Measurements from ENCODE around the gene ZFYVE1. TPM values are rescaled to one million over a fixed set of nuclear protein-coding genes. Genes with fewer than 3 reads are reported as not detected.
"Not testable (repeated sequence)": the region's sequence is repeated elsewhere in the genome, so short reads cannot be mapped to it uniquely, and the experiment has no call there.

The ZFYVE1 gene
- total RNA-seq, 2 experiments from 2014 or later = 11.5 to 14.3 TPM

DNA sequence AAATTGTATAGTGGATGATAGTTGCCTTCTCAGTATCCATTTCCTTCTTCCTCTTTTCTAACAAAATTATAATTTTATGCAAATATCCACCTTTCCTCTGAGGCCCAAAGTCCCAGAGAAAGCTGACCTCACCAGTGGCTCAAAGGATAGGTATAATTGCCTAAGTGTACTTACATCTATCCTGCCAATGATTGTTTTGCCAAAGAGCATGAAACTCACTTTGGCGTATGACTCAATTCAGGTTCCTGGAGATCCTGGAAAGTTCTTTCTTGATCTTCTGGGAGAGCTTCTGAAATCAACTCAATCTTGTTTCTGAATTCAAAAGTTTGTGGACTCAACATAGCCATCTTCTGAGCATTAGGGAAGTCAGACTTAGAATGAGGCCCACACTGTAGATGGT, 20.9 kb upstream of the ZFYVE1 start:
- no peaks in the 10 kb centered on the region for H3K9me2 ChIP-seq (ENCODE audit: insufficient read depth, low read length)
- no peaks in the 10 kb centered on the region for H3K79me2 ChIP-seq (ENCODE audit: insufficient read depth, low read depth, low read length)
- no peak overlapping the region for H2AFZ ChIP-seq (ENCODE audit: low read length)
- no peaks in the 10 kb centered on the region for H4K20me1 ChIP-seq (ENCODE audit: insufficient read depth, low read length)
- no peak for DNase-seq (ENCODE audit: low spot score)
- no peak overlapping the region for H3K27ac ChIP-seq (ENCODE audit: low read depth, low read length, poor library complexity, severe bottlenecking)
- ChIA-PET CTCF (ENCODE audit: unreplicated experiment) (no interaction called here), POLR2A (interaction anchor here (0.6 to 2.2 kb wide), 3 partner anchors 11 to 952 kb away, joined by 4 to 12 read pairs (median 5); partner anchors contain the start of genes RBM25 and ZFYVE1)
- no peaks in the 10 kb centered on the region for H3K36me3 ChIP-seq (ENCODE audit: insufficient read depth, low read length)
- H3K9me3 ChIP-seq (ENCODE audit: low read length) = no peaks in the 10 kb centered on the region
- no peak overlapping the region for H3K4me2 ChIP-seq (ENCODE audit: low read length)
- H3K4me3 ChIP-seq (ENCODE audit: low read depth, low read length, poor library complexity, severe bottlenecking) = no peak overlapping the region
- H3K4me1 ChIP-seq (ENCODE audit: insufficient read depth, low read length, poor library complexity, severe bottlenecking) = peaks cover 4% of the 10 kb centered on the region
- intact Hi-C loops (cut with micrococcal nuclease; ENCODE audit: unreplicated experiment) = no loop called here
- TF ChIP-seq, protein P1, sequence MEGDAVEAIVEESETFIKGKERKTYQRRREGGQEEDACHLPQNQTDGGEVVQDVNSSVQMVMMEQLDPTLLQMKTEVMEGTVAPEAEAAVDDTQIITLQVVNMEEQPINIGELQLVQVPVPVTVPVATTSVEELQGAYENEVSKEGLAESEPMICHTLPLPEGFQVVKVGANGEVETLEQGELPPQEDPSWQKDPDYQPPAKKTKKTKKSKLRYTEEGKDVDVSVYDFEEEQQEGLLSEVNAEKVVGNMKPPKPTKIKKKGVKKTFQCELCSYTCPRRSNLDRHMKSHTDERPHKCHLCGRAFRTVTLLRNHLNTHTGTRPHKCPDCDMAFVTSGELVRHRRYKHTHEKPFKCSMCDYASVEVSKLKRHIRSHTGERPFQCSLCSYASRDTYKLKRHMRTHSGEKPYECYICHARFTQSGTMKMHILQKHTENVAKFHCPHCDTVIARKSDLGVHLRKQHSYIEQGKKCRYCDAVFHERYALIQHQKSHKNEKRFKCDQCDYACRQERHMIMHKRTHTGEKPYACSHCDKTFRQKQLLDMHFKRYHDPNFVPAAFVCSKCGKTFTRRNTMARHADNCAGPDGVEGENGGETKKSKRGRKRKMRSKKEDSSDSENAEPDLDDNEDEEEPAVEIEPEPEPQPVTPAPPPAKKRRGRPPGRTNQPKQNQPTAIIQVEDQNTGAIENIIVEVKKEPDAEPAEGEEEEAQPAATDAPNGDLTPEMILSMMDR (conservative IDR thresholded peaks at IDR 0.05; ENCODE audit: low read length) = no peak
- TF ChIP-seq EZH2phosphoT487 (IDR thresholded peaks at IDR 0.05; ENCODE audit: borderline replicate concordance, low read depth, low read length) = no peak
- BruUV-seq (replicated peaks) = no TSS peak

DNA sequence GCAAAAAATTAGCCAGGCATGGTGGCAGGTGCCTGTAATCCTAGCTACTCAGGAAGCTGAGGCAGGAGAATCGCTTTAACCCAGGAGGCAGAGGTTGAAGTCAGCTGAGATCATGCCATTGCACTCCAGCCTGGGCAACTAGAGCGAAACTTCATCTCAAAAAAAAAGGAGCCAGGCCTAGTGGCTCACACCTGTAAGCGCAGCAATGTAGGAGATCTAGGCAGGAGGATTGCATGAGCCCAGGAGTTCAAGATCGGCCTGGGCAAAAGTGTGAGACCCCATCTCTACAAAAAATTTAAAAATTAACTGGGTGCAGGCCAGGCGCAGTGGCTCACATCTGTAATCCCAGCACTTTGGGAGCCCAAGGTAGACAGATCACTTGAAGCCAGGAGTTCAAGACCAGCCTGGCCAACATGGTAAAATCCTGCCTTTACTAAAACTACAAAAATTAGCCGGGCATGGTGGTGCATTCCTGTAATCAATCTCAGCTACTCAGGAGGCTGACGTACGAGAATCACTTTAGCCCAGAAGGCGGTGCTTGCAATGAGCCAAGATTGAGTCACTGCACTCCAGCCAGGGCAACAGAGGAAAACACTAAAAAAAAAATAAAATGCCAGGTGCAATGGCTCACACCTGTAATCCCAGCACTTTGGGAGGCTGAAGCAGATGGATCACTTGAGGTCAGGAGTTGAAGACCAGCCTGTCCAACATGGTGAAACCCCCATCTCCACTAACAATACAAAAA, 10.0 kb upstream of the ZFYVE1 start:
- DNase-seq (ENCODE audit: low spot score); H3K9me2 ChIP-seq (ENCODE audit: insufficient read depth, low read length); CTCF ChIA-PET (ENCODE audit: unreplicated experiment); H2AFZ ChIP-seq (ENCODE audit: low read length); H3K4me1 ChIP-seq (ENCODE audit: insufficient read depth, low read length, poor library complexity, severe bottlenecking); H4K20me1 ChIP-seq (ENCODE audit: insufficient read depth, low read length); H3K4me2 ChIP-seq (ENCODE audit: low read length); BruUV-seq (replicated peaks); H3K4me3 ChIP-seq (ENCODE audit: low read depth, low read length, poor library complexity, severe bottlenecking); intact Hi-C loops (cut with micrococcal nuclease; ENCODE audit: unreplicated experiment); H3K36me3 ChIP-seq (ENCODE audit: insufficient read depth, low read length); H3K9me3 ChIP-seq (ENCODE audit: low read length); H3K27ac ChIP-seq (ENCODE audit: low read depth, low read length, poor library complexity, severe bottlenecking); H3K79me2 ChIP-seq (ENCODE audit: insufficient read depth, low read depth, low read length): not testable (repeated sequence)
- POLR2A ChIA-PET = interaction anchor here (2.0 kb wide), 1 partner anchor 10 kb away, joined by 9 read pairs; the partner anchor contains the start of gene ZFYVE1

DNA sequence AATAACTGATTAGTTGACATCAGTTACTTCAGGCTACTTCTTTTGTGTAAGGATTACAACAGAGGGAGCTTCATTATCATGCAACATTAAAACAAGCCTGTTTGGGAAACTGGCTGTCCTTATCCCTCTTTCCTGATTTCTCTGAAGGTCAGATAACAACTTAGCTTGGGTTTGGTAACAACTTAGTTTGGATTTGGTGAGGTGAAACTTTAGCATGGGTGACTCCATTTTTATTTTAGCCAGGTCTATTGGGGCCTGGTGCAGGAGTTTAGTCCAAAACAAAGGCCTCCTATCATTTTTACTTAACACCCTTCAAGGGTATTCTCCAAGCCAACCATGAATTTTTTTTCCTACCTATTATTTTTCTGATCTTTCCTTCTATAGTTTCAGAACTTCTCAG, 1.1 kb upstream of the ZFYVE1 start:
- Histone ChIP-seq H3K9me3 (ENCODE audit: low read length) (no peaks in the 10 kb centered on the region), H3K27ac (ENCODE audit: low read depth, low read length, poor library complexity, severe bottlenecking) (no peak overlapping the region), H3K4me1 (ENCODE audit: insufficient read depth, low read length, poor library complexity, severe bottlenecking) (peaks cover 15% of the 10 kb centered on the region), H3K36me3 (ENCODE audit: insufficient read depth, low read length) (peaks cover 14% of the 10 kb centered on the region), H3K9me2 (ENCODE audit: insufficient read depth, low read length) (no peaks in the 10 kb centered on the region), H3K79me2 (ENCODE audit: insufficient read depth, low read depth, low read length) (peaks cover 10% of the 10 kb centered on the region; the same call in 1 of the 2 replicates), H4K20me1 (ENCODE audit: insufficient read depth, low read length) (no peaks in the 10 kb centered on the region), H2AFZ (ENCODE audit: low read length) (peak overlapping the region; percentile 98), H3K4me2 (ENCODE audit: low read length) (0 out of 2 replicates have a peak overlapping the region, but pooled peaks have one; percentile 63), H3K4me3 (ENCODE audit: low read depth, low read length, poor library complexity, severe bottlenecking) (no peak overlapping the region)
- no TSS peak for BruUV-seq (replicated peaks)
- TF ChIP-seq EZH2phosphoT487 (IDR thresholded peaks at IDR 0.05; ENCODE audit: borderline replicate concordance, low read depth, low read length) = no peak
- TF ChIP-seq, protein P1 (conservative IDR thresholded peaks at IDR 0.05; ENCODE audit: low read length) = no peak
- ChIA-PET CTCF (ENCODE audit: unreplicated experiment) (no interaction called here), POLR2A (interaction anchor here (0.6 to 2.5 kb wide), 3 partner anchors 9 to 70 kb away, joined by 4 to 18 read pairs (median 9); partner anchors contain the start of gene RBM25)
- intact Hi-C loops (cut with micrococcal nuclease; ENCODE audit: unreplicated experiment) = loop anchor here (2.0 kb wide), 1 partner anchor 31 kb away; the partner anchor contains the start of gene RBM25
- no peak for DNase-seq (ENCODE audit: low spot score)

Measured in OCI-LY7 (cell line).